Effector CD8-positive, alpha-beta T cell (primary cell): ENCODE measurements around the gene CD300LF.

Source experiments
- DNase-seq: peaks from one replicate; lab custom pipeline; 2025; lab: John Stamatoyannopoulos, UW
- total RNA-seq, 4 experiments: gene quantifications; one replicate each; lab custom pipeline; 2026; lab: John Stamatoyannopoulos, UW

CD300LF gene
- 0 reads per million in 4 experiments for total RNA-seq

DNA sequence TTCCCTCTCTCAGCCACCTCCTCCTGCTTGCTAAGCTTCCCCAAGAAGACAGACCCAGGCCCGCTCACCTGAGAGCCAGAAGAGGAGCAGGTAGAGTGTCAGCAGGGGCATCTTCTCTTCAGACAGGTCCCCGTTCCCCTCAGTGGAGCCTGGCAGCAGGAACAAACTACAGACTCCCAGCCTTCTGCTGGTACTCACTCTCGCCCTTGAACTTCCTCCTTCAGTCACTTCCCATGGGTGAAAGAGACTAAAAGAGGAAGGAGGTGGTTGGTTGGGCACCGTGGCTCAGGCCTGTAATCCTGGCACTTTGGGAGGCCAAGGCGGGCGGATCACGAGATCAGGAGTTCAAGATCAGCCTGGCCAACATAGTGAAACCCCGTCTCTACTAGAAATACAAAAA, at the start of gene CD300LF:
Gene CD300LF (minus strand): TSS at position 168 of the 400 bp plus-strand sequence. CDS start 57 bp downstream, at position 111.
- no peak for DNase-seq

DNA sequence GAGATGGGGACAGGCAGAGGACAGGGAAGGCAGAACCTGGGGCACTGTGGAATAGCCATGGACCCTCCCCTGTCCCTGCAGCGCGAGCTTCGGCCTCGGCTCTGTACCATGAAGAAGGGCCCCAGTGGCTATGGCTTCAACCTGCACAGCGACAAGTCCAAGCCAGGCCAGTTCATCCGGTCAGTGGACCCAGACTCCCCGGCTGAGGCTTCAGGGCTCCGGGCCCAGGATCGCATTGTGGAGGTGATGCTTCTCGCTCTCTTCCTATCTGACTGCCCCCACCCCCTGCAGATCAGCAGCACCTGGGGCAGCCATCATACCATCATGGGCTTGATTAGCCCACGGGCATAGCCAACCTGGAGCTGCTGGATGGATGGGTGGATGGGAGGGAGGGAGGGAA, 49.2 kb upstream of the CD300LF start:
- DNase-seq, result no peak

DNA sequence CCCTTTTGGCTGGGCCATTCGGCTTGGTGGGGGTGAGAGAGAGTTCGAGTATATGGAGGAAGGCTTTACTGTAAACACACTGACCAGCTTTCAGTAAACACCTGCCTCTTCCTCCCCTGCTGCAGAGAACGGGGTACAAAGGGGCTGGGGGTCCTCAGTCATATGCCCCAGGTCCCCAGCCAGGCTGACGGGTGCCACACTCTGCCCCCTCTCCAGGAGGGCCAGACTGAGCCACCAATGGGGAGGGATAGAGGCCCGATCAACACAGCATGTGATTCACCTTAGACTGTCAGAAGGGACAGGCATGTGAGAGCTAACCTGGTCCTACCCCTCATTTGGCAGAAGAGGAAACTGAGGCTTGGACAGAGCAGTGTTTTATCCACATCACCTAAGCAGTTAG, 48.7 kb upstream of the CD300LF start:
- DNase-seq, result no peak

DNA sequence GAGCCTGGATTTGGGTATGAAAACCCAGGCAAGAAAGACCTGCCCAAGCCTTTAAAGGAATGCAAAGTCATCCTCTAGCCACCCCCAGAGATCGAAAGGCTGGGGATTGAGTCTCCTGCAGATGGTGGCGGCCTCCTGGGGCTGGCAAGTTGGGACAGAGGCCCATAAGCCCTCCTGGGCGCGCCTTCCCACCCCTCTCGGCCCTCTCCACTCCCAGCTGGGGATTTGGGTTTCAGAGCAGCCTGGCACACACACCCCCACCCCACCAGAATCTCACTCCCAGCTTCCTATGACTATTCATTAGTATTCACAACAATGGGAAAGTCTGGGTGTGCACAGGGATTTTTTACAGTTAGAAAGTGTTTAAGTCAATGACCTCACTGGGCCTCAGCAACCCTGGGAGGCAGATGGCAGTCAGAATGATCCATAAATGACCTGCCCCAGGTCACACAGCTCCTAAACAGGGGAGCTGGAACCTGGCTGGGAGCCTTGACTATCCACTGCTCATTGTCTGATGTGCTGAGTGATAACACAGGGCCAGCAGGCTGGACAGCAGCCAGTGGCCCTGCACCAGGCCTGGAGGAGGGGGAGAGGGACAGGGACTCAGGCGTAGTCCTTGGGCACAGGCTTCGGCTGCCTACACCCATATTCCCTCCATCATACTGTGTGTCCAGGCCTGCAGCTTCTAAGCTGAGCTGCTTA, 47.8 kb upstream of the CD300LF start:
- no peak for DNase-seq

DNA sequence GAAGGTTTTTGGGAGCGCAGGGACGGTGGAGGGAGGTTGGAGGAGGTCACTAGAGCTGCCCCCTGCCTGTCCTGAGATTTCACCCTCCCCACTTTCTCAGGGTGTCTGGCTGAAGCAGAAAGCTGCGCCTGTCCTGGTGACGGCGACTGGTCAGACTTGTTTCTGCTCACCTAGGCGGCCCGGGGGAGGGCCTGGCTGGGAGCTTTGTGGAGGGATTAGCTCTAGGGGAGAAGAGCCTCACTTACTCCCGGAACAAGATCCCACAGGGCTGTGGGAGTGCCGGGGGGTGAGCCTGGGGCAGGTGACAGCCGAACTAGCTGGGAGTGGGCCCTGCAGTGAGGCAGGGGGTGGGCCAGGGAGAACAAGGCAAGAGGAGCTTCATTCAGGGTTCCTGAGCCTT, 47.2 kb upstream of the CD300LF start:
- DNase-seq, result no peak

DNA sequence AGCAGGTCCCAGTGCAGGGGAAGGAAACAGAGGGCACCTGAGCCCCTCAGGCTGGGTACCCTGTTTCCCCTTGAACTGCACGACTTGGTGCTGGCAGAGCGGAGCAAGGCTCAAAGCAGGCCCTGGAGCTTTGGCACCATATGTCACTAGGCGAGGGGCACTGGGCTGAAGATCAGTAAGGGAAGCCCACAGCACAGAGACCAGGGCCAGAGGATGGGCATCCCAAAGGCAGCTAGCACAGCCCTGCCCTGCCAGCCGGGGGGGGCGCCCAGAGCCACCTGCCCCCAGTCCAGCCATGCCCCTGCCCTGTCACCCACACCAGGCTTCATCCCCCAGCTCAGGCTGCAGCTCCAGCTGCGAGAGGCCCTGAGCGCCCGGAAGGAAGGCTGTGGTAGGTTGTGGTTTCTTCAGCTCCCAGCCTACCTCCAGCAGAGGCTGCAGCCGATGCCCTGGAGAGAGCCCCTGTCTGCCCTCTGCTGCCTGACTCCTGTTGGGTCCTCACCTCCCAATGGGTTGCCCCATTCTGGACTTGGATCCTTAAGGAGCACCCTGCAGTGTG, 46.6 kb upstream of the CD300LF start:
- DNase-seq, result peak; percentile 23

DNA sequence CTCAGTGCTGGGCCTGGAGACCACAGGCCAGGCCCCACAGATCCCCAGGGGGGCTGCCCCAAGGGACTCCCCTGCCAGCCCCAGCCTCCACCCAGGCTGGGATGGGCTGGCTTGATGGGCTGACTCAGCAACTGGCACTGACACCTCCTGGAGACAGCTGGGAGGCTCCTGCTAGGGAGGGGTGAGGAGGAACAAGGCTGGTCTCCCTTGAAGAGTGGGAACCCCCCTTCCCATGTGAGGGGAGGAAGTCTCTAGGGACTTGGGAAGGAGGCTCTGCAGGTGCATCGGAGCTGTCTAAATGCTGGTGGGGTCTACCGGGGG, 46.1 kb upstream of the CD300LF start:
- no peak for DNase-seq

DNA sequence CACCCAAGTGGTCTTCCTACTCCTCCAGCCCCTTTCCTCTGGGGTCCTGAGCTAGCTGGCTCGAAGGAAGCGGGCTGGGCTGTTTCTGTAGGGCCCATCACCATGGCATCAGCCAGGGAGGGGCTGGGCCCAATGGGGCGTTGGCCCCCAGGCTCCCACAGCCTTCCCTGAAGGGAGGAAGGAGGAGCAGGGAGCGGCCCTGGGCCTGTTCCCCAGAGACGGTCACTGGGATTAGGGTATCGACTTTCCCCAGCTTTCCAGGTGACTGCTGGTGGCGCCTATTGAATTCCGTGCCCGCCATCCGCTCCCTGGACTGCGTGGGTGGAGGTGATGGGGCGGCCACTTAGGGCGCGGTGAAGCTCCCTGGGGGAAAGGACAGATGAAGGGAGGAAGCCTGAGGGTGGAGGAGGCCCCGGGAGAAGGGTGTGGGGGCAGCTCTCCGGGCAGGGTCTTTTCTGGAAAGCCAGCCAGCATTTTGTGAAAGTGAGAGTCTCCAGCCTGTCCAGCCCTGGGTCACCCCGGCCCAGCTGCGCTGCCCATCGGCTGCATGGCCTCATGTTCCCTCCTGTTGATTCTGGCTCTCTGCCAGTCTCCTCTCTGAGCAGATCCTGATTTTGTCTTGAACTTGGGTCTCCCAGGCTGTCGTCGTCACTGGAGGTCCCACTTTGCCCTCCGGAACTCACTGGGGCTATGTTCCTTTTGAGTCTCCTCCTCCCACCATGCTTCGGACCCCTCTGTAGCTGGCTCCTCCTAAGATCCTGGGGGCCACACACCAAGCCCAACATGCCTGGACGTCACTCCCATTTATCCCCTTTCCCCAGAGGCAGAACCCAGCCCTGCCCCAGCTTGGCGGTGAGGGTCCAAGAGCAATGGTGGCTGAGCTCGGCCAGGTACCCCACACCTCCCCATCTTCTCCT, 45.5 kb upstream of the CD300LF start:
- DNase-seq, result no peak

DNA sequence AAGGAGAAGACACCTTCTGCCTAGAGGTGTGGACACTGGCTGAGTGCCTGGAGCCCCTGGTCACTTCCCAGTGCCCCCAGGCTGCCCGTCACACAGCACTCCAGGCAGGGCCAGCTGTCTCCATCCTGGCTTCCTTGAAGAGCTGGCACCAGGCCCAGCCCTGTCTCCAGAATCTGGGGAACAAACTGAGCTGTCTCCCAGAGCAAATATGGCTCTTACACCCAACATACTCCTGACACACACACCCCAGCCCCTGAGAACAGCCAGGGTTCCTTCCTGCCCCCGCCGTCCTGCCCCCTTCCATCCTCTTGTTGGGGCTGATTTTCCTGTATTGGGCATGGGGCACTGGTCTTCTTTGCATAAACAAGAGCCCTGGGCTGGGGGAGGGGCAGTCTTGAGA, 44.8 kb upstream of the CD300LF start:
- DNase-seq, result no peak

DNA sequence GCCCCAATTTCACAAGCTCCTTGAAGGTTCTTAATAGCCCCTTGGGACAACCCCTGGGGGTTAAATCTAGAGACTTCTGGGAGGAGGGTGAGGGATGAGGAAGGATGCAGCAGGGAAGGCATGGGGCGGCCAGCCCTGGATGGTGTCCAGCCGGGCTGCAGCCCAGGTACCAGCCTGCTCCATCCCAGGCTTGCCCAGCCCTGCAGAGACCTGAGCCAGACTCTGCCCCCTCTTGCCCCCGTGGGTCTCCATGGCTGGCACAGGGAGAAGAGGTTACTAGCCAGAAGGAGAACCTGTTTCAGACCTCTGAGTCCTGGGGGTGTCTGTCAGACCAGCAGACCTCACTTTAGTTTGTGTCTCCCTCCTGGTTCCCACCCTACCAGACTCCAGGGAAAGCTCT, 44.2 kb upstream of the CD300LF start:
- no peak for DNase-seq

DNA sequence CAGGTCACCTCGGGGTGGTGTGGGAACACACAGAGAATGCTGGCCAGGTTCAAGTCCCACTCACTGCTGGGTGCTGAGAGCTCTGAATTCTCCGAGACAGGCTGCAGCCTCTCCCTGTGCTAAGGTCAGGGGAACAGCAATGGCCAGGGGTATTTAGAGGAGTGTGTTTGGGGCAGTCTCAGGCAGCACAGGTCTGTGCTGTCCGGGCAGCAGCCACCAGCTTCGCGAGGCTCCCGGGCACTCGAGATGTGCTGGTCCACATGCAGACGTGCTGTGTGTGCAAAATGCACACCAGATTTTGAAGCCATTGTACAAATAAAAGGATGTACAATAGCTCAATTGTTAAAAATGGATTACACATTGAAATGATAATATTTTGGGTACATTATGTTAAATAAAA, 42.8 kb upstream of the CD300LF start:
- DNase-seq, result no peak

DNA sequence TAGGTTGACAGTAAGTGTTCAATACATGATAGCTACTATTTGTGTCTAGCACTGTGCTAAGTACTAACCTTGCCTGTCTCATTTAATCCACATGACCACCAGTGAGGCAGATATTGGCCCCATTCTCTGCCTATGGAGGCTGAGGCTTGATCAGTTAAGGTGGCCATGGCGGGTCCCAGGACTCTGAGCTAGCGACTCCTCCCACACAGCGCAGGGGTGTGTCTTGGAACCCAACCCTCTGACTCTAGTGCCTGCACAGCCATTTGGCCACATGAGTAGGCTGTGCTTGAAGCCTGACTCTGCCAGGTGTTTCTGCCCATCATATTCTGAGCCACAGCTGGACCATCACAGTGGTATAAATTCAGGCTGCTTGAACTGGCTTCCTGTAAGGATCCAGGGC, 42.1 kb upstream of the CD300LF start:
- no peak for DNase-seq

DNA sequence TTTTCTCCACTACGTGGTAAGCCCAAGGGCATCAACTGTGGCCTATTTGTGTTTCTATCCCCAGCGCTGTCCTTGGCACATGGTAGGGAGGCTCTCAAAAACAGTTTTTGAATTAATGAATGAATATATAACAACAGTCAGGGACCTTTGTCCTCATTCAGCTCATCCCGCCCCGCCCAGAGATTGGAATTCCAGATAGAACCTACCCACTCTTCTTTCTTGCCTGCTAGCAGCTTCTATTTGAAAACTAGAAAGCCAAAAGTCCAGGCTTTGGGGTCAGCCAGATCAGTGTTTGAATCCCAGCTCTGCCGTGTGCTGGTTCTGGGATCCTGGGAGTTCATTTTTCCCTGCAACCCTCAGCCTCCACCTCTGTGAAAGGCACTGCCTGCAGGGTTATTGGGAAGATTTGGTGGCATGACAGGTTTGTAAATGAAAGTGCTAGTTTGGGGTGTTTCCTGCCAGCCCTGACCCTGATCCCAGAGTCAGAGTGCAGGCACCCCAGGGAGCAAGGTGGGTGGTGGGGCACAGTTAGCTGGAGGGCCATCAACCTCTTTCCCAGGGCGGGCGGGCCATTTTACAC, 40.2 kb upstream of the CD300LF start:
- no peak for DNase-seq

DNA sequence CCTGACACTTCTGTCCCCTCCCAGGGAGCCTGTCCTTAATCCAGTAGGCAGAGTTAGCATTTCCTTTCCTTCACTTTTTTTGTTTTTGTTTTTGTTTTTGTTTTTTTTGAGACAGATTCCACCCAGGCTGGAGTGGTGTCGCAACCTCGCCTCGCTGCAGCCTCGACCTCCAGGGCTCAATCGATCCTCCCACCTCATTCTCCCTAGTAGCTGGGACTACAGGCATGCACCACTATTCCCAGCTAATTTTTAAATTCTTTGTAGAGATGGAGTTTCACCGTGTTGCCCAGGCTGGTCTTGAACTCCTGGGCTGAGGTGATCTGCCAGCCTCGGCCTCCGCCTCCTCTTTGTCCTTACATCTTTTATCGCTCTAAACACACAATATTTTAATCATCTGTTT, 39.7 kb upstream of the CD300LF start:
- no peak for DNase-seq

DNA sequence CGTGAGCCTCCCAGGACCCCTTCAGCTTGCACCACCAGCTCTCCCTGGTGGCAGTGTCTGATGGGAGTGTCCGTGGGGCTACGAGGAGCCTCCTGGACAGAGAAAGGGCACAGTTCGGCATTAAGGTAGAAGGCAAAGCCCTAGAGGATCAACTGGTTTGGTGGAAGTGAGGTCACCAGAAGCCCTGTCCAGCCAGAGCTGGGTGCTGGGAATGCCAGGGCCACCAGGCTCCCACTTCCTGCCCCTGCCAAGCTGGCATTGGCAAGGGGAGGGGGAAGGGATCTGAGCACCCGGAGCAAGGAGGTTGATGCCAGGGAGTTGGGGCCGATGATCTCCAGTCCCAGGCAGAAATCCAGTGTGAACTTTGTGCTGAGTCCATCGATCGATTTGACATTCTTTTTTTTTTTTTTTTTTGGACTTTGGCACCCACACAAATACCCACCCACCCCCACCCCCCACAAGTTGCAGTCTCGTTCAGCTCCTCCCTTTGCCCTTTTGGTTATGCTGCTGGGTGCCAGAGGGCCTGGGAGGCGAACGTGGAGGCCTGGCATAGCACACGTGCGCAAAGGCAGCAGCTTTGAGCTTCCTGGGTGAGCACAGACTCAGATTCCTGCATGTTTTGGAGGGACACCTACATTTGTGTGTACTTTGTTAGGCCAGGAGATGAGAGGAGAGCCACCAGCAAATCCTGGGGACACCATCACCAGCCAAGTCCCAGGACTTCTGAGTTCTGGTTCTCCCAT, 37.8 kb upstream of the CD300LF start:
- DNase-seq, result no peak

DNA sequence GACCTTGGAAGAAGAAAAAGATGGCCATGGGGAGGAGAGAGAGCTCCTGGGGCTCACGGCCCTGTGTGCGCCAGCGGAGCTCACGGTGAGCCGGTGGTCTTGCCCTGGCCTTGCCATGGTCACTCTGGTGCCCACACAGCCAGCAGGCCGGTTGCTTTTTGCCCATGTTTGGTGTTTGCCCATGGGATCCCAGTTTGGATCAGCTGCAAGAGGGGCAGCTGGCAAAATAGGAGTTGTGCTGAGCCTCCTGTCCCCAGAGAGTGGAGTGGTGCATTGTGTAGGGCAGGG, 37.3 kb upstream of the CD300LF start:
- DNase-seq, result no peak

DNA sequence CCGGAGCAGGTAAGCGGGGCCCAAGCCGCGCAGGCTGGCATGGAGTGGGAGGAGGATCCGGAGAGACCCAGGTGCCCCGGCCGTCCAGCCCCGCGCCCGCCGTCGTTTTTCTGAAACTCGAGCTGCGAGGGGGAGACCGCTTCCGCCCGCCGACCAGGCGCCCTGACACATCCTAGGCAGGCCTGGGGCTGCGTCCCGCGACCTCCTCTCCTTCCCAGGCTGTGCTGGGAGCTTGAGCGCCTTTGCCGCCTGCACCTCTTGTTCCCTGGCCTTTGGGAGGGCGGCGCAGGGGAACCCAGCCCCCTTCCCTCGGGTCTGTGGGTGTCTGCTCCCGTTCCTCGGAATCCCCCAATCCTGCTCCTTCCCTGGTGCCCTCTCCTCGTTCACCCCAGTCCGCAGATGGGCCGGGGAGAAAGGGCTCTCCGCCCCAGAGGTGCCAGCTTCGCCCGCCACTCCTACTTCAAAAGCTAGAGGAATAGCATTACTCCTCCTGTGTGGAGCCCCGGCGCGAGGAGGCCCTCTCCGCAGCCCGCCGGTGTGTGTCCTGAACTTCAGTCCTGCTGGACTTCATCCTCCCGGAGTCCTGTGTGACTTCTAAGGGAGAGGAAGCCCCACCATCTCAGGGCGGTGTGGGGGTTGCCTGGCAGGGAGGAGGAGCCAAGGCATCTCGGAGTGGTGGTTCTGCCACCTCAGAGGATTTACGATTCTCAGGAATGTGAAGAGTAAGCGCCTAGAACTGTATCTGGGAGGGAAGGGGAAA, 36.7 kb upstream of the CD300LF start:
- no peak for DNase-seq

DNA sequence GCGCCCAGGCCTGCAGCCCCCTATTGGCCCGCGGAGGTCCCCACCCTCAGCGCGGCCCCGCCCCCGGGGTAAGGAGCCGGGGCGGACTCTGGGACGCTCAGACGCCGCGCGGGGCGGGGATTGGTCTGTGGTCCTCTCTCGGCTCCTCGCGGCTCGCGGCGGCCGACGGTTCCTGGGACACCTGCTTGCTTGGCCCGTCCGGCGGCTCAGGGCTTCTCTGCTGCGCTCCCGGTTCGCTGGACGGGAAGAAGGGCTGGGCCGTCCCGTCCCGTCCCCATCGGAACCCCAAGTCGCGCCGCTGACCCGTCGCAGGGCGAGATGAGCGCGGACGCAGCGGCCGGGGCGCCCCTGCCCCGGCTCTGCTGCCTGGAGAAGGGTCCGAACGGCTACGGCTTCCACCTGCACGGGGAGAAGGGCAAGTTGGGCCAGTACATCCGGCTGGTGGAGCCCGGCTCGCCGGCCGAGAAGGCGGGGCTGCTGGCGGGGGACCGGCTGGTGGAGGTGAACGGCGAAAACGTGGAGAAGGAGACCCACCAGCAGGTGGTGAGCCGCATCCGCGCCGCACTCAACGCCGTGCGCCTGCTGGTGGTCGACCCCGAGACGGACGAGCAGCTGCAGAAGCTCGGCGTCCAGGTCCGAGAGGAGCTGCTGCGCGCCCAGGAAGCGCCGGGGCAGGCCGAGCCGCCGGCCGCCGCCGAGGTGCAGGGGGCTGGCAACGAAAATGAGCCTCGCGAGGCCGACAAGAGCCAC, 36.0 kb upstream of the CD300LF start, which contains the start of gene NHERF1:
Gene NHERF1 (plus strand): TSS at position 100 of the 750 bp plus-strand sequence. CDS start 219 bp downstream, at position 319.
- peak; percentile 90 for DNase-seq

DNA sequence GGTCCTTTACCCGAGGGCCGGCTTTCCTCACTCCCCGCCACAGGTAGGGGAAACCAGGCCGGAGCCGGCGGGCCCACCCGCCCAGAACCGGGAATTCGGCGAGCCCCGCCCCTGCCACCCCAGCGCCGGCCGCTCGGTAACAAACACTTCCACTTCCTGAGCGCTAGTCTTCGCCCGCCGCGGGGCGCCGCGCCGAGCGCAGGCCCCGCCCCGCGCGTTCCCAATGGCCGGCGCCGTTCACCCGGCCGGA, 35.5 kb upstream of the CD300LF start:
- DNase-seq, result no peak

DNA sequence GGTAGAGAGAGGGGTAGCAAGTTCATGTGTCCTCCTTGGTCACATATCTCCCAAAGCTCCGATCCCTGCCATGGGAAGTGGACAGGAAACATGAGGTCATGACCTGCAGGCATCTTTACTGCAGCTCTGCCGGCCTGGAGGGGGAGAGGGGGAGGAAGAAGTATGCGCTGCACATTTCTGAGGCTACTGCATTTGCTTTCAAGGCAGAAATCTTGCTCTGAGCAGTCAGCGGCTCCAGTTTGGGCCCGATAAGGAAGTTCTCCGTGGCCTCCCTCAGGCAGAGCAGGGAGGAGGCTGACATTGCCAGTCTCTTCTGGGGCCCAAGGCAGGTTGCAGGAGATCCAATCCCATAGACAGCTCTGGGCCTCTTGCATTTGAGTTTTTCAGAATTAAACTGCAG, 34.2 kb upstream of the CD300LF start:
- no peak for DNase-seq

DNA sequence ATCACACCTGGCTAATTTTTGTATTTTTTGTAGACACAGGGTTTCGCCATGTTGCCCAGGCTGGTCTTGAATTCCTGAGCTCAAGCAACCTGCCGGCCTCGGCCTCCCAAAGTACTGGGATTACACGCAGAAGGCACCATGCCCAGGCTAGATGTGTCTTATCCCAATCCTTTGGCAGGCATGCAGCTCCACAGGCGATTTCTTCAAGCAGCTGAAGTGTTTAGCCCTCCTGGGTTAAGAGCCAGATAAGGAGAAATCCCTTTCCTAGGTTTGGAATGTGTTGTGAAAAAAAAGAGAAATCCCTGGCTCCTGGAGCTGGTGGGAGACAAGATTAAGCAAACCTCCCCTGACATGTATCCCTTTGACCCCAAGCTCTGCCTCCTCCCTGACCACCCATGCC, 33.7 kb upstream of the CD300LF start:
- DNase-seq, result no peak
